Keratinocyte (primary cell): ENCODE measurements around the gene DCP1A.

Experiments used
- CTCF ChIP-seq, 3 experiments: IDR thresholded peaks in 1 of 3; conservative IDR thresholded peaks in 1 of 3; optimal IDR thresholded peaks in 1 of 3; 2 replicates in 2 of 3; 3 replicates in 1 of 3; pipeline versions ENCODE3 to v1.5.1; 2011; ENCODE audit warnings: low read length in 3 of 3, mild to moderate bottlenecking in 3 of 3, moderate library complexity in 2 of 3, control low read depth in 1 of 3, inconsistent platforms in 1 of 3; ENCODE audit not compliant: insufficient read depth in 2 of 3; ENCODE audit errors: extremely low read depth in 1 of 3
- EZH2 ChIP-seq: IDR thresholded peaks from one replicate; pipeline ENCODE4 v1.6.1; 2012; ENCODE audit warnings: inconsistent platforms, mild to moderate bottlenecking, low read length, moderate library complexity

DNA sequence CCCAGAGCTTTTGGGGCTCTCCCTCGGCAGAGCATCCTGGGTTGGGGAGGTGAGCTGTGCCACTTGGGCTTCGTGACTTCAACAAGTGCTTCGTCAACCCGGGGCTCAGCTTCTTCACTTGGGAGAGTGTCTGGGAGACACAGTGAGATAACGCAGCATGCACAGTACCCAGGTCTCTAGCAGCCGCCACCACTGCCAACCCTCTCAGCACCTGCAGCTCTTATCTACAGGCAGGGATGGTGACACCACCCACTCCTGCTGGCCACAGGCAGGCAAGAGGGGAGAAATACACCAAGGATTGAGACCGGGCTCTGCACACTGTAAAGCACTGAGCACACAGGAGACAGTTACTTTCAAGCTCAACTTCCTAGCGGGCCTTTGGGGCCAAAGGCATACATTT lies 103.1 kb downstream of the DCP1A start:
- no peak for TF ChIP-seq CTCF (optimal IDR thresholded peaks at IDR 0.05 in 1 of 3, IDR thresholded peaks at IDR 0.05 in 1 of 3, conservative IDR thresholded peaks at IDR 0.05 in 1 of 3; ENCODE audit: extremely low read depth in 1 of 3, insufficient read depth in 2 of 3, low read length in 3 of 3)
- TF ChIP-seq EZH2: no peak
